ENCODE data around the gene LRRC8D. TPM values are rescaled to one million over a fixed set of nuclear protein-coding genes. Genes with fewer than 3 reads are reported as not detected.

Gene LRRC8D
- total and polyA plus RNA-seq, 9 of the 15 experiments (the other 6 are each of a cell fraction or from before 2014, with no cell fraction given): 3.4 to 53.9 (median 15.9) TPM

GRCh38 chr1:89896105-89896942 is 75.5 kb downstream of the LRRC8D start (continued):
- TF ChIP-seq CHD7 (IDR thresholded peaks at IDR 0.05; ENCODE audit: low read depth, low read length): no peak
- TF ChIP-seq USF1 (CRISPR knock-in tag; IDR thresholded peaks at IDR 0.05): peak; percentile 53
- TF ChIP-seq GATA2 (CRISPR knock-in tag; IDR thresholded peaks at IDR 0.05): peak; percentile 73
- no peak for TF ChIP-seq NUFIP1 (IDR thresholded peaks at IDR 0.05; ENCODE audit: partially characterized antibody)
- TF ChIP-seq PYGO2 (tag; IDR thresholded peaks at IDR 0.05): no peak
- TF ChIP-seq SFPQ (IDR thresholded peaks at IDR 0.05; ENCODE audit: low read depth, low read length): no peak
- TF ChIP-seq ELK3 (CRISPR knock-in tag; IDR thresholded peaks at IDR 0.05): no peak
- TF ChIP-seq POU5F1 (IDR thresholded peaks at IDR 0.05; ENCODE audit: borderline replicate concordance, low read depth, low read length, partially characterized antibody): no peak
- no peak for TF ChIP-seq ZFPM2 (CRISPR knock-in tag; IDR thresholded peaks at IDR 0.05)
- TF ChIP-seq ZC3H8 (IDR thresholded peaks at IDR 0.05): 0 out of 2 replicates have a peak, but pooled peaks have one; percentile 60
- no peak for TF ChIP-seq ZNF75A (CRISPR knock-in tag; IDR thresholded peaks at IDR 0.05)
